HepG2 (cell line): ENCODE data around the gene CCDC70. TPM values are rescaled to one million over a fixed set of nuclear protein-coding genes. Genes with fewer than 3 reads are reported as not detected.

ENCODE experiments used
- ARNT2 ChIP-seq: sonication (generic); formaldehyde crosslinking; IDR thresholded peaks from 2 replicates; pipeline ENCODE4 v1.8.0; 2022; ENCODE audit warnings: mild to moderate bottlenecking, low read depth, missing genetic modification reagents, moderate library complexity
- CEBPB ChIP-seq: IDR thresholded peaks from 2 replicates; pipeline ENCODE4 v1.6.1; 2011; ENCODE audit warnings: low read depth, low read length, improper control_type of control experiment, borderline replicate concordance
- GABPB1 ChIP-seq: IDR thresholded peaks from 2 replicates; pipeline ENCODE4 v1.6.1; 2016; ENCODE audit warnings: mild to moderate bottlenecking, missing genetic modification reagents, moderate library complexity, missing compliant biosample characterization
- MIXL1 ChIP-seq: IDR thresholded peaks from 2 replicates; pipeline ENCODE4 v1.6.1; 2016
- NBN ChIP-seq: fragments of 450-650 bp; conservative IDR thresholded peaks from 2 replicates; pipeline ENCODE4 v1.6.1; 2017
- PCBP1 ChIP-seq: fragments of 200-400 bp; formaldehyde crosslinking; IDR thresholded peaks from 2 replicates; pipeline ENCODE4 v1.6.1; 2017; ENCODE audit warnings: mild to moderate bottlenecking, low read depth, low read length, borderline replicate concordance
- RAD51 ChIP-seq: fragments of 450-650 bp; IDR thresholded peaks from 2 replicates; pipeline ENCODE4 v1.6.1; 2016; ENCODE audit warnings: borderline replicate concordance
- TGIF2 ChIP-seq: IDR thresholded peaks from 2 replicates; pipeline ENCODE4 v1.6.1; 2016; ENCODE audit warnings: control low read depth, missing compliant biosample characterization
- YEATS4 ChIP-seq: sonication (generic); formaldehyde crosslinking; IDR thresholded peaks from 2 replicates; pipeline ENCODE4 v1.4.0; 2020; ENCODE audit warnings: missing genetic modification reagents, borderline replicate concordance
- ZNF225 ChIP-seq: sonication (generic); formaldehyde crosslinking; IDR thresholded peaks from 2 replicates; pipeline ENCODE4 v1.4.0; 2020; ENCODE audit warnings: mild to moderate bottlenecking, missing genetic modification reagents
- ZNF329 ChIP-seq: sonication (generic); formaldehyde crosslinking; IDR thresholded peaks from 2 replicates; pipeline ENCODE4 v1.9.0; 2021; ENCODE audit warnings: low read depth, mild to moderate bottlenecking, missing genetic modification reagents
- ZNF468 ChIP-seq: sonication (generic); formaldehyde crosslinking; IDR thresholded peaks from 2 replicates; pipeline ENCODE4 v1.8.0; 2022; ENCODE audit warnings: mild to moderate bottlenecking, moderate library complexity, missing genetic modification reagents
- ZNF674 ChIP-seq: sonication (generic); formaldehyde crosslinking; IDR thresholded peaks from 2 replicates; pipeline ENCODE4 v1.5.0; 2020; ENCODE audit warnings: low read depth, mild to moderate bottlenecking, missing genetic modification reagents
- ZNF800 ChIP-seq: sonication (generic); formaldehyde crosslinking; IDR thresholded peaks from 2 replicates; pipeline ENCODE4 v1.4.0; 2020; ENCODE audit warnings: missing genetic modification reagents
- polyA plus RNA-seq, 8 experiments: library from polyadenylated mRNA; depleted of rRNA in 3 of 8; stranded (reverse) in 7 of 8; unstranded in 1 of 8; fragments of >200 nt; fragmentation: Illumina TruSeq in 4 of 8; extraction: Trizol in 4 of 8; gene quantifications; 2 replicates each; pipeline versions ENCODE4 v1.2.1 to v1.2.3, GENCODE V29; 2011 to 2016; ENCODE audit warnings: low read depth in 4 of 8, missing spikeins in 1 of 8, mixed read lengths in 1 of 8; ENCODE audit not compliant: insufficient read depth in 1 of 8
- total RNA-seq, 5 experiments: library from RNA; depleted of rRNA; stranded (reverse); fragments of >200 nt; fragmentation: Illumina TruSeq; extraction: Trizol; gene quantifications; 2 replicates each; pipeline ENCODE4 v1.2.3, GENCODE V29; 2016; ENCODE audit warnings: low read depth in 1 of 5
- TF ChIP-seq, protein P1 (sequence below): sonication (generic); formaldehyde crosslinking; IDR thresholded peaks from 2 replicates; pipeline ENCODE4 v1.4.0; 2020; ENCODE audit warnings: missing genetic modification reagents
- TF ChIP-seq, protein P2 (sequence below): sonication (generic); formaldehyde crosslinking; IDR thresholded peaks from 2 replicates; pipeline ENCODE4 v1.5.0; 2020; ENCODE audit warnings: mild to moderate bottlenecking, missing genetic modification reagents
- TF ChIP-seq, protein P3 (sequence below): sonication (generic); formaldehyde crosslinking; IDR thresholded peaks from 2 replicates; pipeline ENCODE4 v1.5.1; 2020; ENCODE audit warnings: missing genetic modification reagents, mild to moderate bottlenecking, borderline replicate concordance
- TF ChIP-seq, protein P4 (sequence below): sonication (generic); formaldehyde crosslinking; IDR thresholded peaks from 2 replicates; pipeline ENCODE4 v1.4.0; 2020; ENCODE audit warnings: missing genetic modification reagents

CCDC70 gene
- total and polyA plus RNA-seq, 2 of the 13 experiments (the other 11 are each of a cell fraction or from before 2014, with no cell fraction given), result 0.13 TPM; not detected in 1

GRCh38 chr13:51844862-51845573 lies 16.8 kb upstream of the CCDC70 start, which contains the start of gene TMEM272 (continued):
- TF ChIP-seq, protein P1, sequence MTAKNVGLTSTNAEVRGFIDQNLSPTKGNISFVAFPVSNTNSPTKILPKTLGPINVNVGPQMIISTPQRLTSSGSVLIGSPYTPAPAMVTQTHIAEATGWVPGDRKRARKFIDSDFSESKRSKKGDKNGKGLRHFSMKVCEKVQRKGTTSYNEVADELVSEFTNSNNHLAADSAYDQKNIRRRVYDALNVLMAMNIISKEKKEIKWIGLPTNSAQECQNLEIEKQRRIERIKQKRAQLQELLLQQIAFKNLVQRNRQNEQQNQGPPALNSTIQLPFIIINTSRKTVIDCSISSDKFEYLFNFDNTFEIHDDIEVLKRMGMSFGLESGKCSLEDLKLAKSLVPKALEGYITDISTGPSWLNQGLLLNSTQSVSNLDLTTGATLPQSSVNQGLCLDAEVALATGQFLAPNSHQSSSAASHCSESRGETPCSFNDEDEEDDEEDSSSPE (CRISPR knock-in tag), result peak; percentile 61; the same call in 1 of the 2 replicates
- TF ChIP-seq ZNF468 (CRISPR knock-in tag) (no peak), YEATS4 (CRISPR knock-in tag) (no peak), NBN (no peak), ZNF329 (CRISPR knock-in tag) (no peak), MIXL1 (CRISPR knock-in tag) (0 out of 2 replicates have a peak, but pooled peaks have one; percentile 27), ARNT2 (no peak), ZNF800 (CRISPR knock-in tag) (no peak), GABPB1 (CRISPR knock-in tag) (0 out of 2 replicates have a peak, but pooled peaks have one; percentile 22), CEBPB (no peak), TGIF2 (CRISPR knock-in tag) (no peak), ZNF674 (no peak), RAD51 (no peak), ZNF225 (CRISPR knock-in tag) (no peak), PCBP1 (no peak)
- TF ChIP-seq, protein P2, sequence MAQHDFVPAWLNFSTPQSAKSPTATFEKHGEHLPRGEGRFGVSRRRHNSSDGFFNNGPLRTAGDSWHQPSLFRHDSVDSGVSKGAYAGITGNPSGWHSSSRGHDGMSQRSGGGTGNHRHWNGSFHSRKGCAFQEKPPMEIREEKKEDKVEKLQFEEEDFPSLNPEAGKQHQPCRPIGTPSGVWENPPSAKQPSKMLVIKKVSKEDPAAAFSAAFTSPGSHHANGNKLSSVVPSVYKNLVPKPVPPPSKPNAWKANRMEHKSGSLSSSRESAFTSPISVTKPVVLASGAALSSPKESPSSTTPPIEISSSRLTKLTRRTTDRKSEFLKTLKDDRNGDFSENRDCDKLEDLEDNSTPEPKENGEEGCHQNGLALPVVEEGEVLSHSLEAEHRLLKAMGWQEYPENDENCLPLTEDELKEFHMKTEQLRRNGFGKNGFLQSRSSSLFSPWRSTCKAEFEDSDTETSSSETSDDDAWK, result no peak
- TF ChIP-seq, protein P3, sequence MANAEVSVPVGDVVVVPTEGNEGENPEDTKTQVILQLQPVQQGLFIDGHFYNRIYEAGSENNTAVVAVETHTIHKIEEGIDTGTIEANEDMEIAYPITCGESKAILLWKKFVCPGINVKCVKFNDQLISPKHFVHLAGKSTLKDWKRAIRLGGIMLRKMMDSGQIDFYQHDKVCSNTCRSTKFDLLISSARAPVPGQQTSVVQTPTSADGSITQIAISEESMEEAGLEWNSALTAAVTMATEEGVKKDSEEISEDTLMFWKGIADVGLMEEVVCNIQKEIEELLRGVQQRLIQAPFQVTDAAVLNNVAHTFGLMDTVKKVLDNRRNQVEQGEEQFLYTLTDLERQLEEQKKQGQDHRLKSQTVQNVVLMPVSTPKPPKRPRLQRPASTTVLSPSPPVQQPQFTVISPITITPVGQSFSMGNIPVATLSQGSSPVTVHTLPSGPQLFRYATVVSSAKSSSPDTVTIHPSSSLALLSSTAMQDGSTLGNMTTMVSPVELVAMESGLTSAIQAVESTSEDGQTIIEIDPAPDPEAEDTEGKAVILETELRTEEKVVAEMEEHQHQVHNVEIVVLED, result no peak
- TF ChIP-seq, protein P4, sequence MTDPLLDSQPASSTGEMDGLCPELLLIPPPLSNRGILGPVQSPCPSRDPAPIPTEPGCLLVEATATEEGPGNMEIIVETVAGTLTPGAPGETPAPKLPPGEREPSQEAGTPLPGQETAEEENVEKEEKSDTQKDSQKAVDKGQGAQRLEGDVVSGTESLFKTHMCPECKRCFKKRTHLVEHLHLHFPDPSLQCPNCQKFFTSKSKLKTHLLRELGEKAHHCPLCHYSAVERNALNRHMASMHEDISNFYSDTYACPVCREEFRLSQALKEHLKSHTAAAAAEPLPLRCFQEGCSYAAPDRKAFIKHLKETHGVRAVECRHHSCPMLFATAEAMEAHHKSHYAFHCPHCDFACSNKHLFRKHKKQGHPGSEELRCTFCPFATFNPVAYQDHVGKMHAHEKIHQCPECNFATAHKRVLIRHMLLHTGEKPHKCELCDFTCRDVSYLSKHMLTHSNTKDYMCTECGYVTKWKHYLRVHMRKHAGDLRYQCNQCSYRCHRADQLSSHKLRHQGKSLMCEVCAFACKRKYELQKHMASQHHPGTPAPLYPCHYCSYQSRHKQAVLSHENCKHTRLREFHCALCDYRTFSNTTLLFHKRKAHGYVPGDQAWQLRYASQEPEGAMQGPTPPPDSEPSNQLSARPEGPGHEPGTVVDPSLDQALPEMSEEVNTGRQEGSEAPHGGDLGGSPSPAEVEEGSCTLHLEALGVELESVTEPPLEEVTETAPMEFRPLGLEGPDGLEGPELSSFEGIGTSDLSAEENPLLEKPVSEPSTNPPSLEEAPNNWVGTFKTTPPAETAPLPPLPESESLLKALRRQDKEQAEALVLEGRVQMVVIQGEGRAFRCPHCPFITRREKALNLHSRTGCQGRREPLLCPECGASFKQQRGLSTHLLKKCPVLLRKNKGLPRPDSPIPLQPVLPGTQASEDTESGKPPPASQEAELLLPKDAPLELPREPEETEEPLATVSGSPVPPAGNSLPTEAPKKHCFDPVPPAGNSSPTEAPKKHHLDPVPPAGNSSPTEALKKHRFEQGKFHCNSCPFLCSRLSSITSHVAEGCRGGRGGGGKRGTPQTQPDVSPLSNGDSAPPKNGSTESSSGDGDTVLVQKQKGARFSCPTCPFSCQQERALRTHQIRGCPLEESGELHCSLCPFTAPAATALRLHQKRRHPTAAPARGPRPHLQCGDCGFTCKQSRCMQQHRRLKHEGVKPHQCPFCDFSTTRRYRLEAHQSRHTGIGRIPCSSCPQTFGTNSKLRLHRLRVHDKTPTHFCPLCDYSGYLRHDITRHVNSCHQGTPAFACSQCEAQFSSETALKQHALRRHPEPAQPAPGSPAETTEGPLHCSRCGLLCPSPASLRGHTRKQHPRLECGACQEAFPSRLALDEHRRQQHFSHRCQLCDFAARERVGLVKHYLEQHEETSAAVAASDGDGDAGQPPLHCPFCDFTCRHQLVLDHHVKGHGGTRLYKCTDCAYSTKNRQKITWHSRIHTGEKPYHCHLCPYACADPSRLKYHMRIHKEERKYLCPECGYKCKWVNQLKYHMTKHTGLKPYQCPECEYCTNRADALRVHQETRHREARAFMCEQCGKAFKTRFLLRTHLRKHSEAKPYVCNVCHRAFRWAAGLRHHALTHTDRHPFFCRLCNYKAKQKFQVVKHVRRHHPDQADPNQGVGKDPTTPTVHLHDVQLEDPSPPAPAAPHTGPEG (CRISPR knock-in tag), result no peak
